GM21723 (cell line): ENCODE results near the gene BSG.
"Not testable (repeated sequence)": the region's sequence is repeated elsewhere in the genome, so short reads cannot be mapped to it uniquely, and the experiment has no call there.

Experiments
- ATAC-seq: cut with Tn5 transposase; IDR thresholded peaks from one replicate; pipeline ENCODE4 v1.9.1; 2021; ENCODE audit warnings: mild to moderate bottlenecking, moderate library complexity; ENCODE audit not compliant: unreplicated experiment

BSG gene

GRCh38 chr19:585146-585545, 12.8 kb downstream of the BSG start:
- ATAC-seq: not testable (repeated sequence)

GRCh38 chr19:585551-586110, 13.2 kb downstream of the BSG start:
- no peak for ATAC-seq

GRCh38 chr19:588093-588740, 15.8 kb downstream of the BSG start:
- ATAC-seq: no peak

DNA sequence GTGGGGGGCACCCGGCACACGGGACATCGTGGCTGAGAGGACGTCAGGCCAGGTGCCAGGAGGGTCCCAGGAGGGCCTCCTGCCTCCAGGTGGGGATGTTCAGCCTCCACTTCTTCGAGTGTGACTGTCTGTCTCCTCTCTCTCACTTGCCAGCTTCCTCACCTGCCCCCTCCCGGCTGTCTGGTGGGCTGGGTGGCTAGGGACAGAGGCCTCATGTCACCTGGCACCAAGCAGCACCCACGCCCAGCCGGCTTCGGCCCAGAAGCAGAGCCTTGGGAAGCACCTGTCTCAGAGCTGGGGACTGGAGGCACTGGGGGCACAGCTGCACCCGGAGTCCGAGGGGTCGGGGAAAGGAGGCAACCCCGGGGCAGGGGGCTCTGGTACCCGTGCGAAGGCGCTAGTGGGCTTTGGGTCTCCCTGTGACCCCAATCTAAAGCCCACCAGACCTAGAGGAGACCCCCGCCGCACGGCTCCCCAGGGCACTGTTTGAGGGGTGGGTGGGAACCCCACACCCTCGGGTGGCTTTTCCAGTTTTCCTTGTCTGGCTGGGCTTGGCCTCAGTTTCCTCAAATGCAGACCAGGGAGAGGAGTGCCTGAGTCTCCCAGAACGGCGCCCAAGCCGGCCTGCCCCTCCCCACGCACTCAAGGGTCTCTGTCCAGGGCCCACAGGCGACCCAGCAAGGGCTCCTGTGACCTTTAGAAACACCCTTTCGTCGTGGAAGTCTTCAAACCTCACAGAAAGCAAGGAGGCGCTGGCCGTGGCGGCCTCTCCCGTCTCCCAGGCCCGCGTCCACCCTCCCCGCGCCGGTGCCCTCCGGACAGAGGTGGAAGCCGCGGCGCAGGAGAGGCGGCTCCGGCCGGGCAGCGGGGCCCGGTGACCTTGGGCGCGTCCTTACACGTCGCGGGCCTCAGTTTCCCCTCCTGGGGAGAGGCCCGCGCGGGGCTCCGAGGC, 16.6 kb downstream of the BSG start:
- ATAC-seq: no peak

- ATAC-seq: no peak
These were observed 17.4 kb downstream of the BSG start, which contains the start of gene HCN2 for GRCh38 chr19:589693-590395. Gene HCN2, plus strand, starts transcription at chr19:589881. Its CDS starts 65 bp downstream, at chr19:589946.

DNA sequence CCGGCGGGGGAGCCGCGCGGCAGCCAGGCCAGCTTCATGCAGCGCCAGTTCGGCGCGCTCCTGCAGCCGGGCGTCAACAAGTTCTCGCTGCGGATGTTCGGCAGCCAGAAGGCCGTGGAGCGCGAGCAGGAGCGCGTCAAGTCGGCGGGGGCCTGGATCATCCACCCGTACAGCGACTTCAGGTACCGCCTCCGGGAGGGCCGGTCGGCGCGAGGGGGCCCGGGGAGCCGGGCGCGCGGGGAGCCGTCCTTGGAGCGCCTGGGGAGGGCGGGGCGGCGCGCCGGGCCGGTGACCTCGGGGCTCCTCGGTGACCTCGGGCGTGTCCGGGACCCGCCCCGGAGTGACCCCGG, 18.0 kb downstream of the BSG start:
- no peak for ATAC-seq

DNA sequence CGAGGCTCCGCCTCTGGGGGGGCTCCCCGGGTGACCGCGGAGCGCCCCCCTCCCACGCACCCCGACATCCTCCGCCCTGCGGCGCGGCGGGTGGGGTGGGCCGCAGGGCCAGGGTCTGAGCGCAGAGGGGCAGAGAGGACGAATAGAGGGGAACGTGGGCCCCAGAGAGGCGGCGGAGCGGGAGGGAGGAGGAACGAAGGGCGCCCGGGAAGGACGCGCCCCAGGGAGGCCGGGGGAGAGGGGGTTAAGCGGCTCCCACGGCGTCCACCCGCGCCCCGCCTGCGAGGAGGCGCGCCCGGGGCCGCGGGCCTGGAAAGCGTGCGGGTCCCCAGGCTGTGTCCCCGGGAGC, 18.3 kb downstream of the BSG start:
- ATAC-seq: no peak

DNA sequence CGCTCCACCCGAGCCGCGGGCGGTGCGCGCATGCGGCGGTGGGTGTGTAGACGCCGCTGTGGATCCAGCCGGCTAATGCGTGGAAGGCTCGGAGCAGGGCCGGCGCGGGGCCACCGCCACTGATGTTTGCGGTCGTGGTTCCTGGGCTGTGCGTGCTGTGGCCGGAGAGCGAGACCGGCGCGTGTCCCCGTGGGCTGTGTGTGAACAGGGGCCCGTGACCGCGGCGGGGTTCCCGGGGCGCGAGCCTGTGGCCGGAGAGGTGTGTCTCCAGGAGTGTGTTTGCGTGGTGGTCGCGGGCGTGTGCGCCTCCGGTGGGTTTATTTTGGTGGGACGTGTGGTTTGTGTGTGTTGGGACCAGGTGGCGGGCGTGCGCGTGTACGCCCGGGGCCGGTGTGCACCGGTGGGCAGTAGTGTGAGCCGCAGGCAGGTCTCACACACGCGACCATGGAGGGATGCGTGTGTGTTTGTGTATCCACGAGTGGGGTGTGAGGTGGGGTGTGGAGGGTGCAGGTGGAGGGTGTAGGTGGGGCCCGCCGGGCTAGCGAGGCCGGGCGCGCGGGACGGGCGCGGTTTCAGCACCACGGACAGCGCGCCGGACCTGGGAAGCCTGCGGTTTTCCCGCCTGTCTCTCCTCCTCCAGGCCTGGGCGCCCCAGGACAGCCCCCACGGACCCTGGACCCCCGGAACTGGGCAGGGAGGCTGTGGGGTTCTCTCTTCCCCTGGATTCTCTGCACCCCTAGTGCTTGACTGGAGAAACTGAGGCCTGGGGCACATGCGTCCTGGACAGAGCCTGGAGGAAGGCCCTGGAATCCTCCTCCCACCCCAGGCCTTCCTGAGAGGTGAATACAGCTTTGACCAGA, 18.9 kb downstream of the BSG start:
- no peak for ATAC-seq

GRCh38 chr19:592101-592500, 19.7 kb downstream of the BSG start:
- ATAC-seq: no peak

GRCh38 chr19:593055-593454, 20.7 kb downstream of the BSG start:
- ATAC-seq: no peak

GRCh38 chr19:593505-593904, 21.1 kb downstream of the BSG start:
- no peak for ATAC-seq

DNA sequence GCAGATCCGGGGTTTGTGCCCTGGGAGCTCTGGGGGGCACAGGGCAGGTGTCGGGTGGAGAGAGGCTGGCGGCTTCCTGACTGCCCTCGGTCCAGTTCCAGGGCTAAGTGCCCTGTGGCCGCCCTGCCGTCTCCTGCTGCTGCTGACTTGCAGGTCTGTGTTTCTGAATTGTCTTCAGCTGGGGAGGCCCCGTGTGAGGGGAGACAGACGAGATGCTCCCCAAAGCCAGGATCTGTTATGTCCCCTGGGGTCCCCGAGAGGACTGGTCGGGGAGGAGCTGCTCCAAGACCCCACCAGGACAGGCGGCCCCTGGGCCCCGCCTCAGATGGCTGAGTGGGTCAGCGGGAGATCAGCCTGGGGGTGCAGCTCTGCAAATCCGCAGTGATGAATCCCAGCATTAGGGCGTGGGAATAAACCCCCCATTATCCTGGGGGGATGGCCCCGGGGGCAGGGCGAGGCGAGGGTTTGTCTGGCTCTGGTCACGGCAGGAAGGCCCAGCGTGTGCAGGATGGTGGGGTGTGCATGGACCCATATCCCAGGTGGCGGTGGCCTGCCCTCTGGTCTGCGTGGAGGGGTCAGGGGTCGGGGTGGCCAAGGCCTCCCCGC, 22.0 kb downstream of the BSG start:
- no peak for ATAC-seq

DNA sequence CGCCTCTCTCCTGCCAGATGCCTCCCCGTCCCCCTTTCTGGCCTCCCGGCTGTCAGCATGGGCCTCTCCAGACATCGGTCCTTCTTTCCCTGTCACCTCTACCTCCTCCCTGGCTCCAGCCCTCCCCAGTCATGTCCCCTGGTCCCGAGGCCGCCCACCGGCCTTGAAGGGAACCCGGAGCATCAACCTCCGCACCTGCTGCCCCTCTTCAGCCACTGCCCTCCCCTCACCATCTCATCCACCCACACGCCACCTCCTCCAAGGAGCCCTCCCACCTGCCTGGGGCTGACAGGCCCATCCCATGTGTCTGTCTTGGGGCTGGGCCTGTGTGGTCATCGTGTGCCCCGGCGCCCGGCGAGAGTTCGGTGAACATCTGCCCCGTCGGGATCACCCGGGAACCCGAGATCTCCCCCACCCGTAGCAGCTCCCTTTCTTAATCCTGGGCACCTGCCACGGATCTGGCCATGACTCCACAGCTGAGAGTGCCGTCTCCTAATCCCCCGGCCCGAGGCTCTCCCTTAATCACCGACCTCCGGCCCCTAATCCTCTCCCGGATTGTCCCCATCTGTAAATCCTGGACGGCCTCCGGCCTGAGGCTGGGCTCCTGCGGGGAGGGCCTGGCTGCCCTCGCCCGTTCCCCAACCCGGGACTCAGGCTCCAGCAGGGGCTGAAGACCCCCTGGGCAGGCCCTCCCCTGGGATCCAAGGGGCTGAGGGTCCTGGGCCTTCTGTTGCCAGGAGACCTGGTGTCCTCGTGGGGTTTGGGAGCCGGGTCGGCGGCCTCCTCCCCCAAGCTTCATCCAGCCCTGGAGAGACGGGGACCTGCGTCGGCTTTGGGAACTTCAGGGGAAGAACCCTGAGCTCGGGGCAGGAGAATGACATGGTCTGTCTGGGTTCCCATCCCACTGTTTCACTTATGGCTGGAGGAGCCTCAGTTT, 23.2 kb downstream of the BSG start:
- ATAC-seq: no peak

DNA sequence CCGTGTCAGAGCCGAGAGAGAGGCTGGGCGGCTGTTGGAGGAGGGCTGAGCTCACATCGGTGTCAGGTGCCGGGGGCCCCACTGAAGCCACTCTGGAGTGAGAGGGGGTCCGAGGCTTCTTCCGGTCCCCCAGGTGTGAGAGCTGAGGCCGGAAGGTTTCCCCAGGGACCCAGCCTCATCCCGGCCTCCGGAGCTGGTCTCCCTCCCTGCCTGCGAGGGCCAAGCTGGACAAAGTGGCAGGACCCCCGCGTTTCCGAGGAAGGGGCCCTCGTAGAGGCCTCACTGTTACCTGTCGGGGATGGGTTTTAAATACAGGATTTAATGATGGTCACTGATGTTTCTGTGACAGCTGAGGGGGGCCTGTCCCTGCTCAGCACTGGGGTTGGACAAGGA, 23.9 kb downstream of the BSG start:
- no peak for ATAC-seq

- no peak for ATAC-seq
These were observed 25.3 kb downstream of the BSG start for GRCh38 chr19:597406-598315.

DNA sequence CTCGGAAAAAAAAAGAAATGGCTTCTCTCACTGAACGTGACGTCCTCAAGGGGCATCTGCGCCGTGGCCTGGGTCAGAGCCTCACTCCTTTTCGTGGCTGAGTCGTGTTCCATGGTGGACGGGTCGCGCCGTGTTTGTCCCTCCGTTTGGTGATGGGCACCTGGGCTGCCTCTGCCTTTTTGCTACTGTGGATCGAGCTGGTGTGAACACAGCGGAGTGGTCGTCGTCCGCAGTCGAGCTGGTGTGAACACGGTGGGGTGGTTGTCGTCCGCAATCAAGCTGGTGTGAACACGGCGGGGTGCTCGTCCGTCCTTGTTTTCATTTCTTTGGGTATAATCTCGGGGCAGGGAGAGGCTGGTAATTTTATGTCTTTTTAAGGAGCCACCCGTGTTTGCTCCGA, 28.9 kb downstream of the BSG start:
- no peak for ATAC-seq

GRCh38 chr19:601790-602189, 29.4 kb downstream of the BSG start:
- ATAC-seq: no peak
